K562 (cell line): Measurements from ENCODE around the gene WDR18. TPM values are rescaled to one million over a fixed set of nuclear protein-coding genes. Genes with fewer than 3 reads are reported as not detected.

Experiments used
- CSDE1 ChIP-seq, 2 experiments: fragments of 450-650 bp; IDR thresholded peaks; 2 replicates each; pipeline ENCODE4 v1.6.1; 2016; ENCODE audit warnings: mild to moderate bottlenecking in 1 of 2
- DMBX1 ChIP-seq: fragments of 250-450 bp; sonication (Bioruptor Pico); IDR thresholded peaks from 2 replicates; pipeline ENCODE4 v1.8.0; 2022; ENCODE audit warnings: inconsistent platforms, mild to moderate bottlenecking, moderate library complexity, borderline replicate concordance
- HDAC8 ChIP-seq: fragments of 450-650 bp; IDR thresholded peaks from 2 replicates; pipeline ENCODE4 v1.6.1; 2016; ENCODE audit warnings: mild to moderate bottlenecking, missing genetic modification characterization, moderate library complexity, missing compliant biosample characterization
- MED1 ChIP-seq: sonication (generic); formaldehyde crosslinking; IDR thresholded peaks from 2 replicates; pipeline ENCODE4 v1.8.1; 2023; ENCODE audit warnings: missing genetic modification reagents, borderline replicate concordance
- NFE2L1 ChIP-seq: fragments of 450-650 bp; IDR thresholded peaks from 2 replicates; pipeline ENCODE4 v1.6.1; 2016; ENCODE audit warnings: missing genetic modification characterization, low read depth, mild to moderate bottlenecking, missing compliant biosample characterization, moderate library complexity, borderline replicate concordance
- NFIC ChIP-seq: fragments of 450-650 bp; IDR thresholded peaks from 2 replicates; pipeline ENCODE4 v1.6.1; 2017; ENCODE audit warnings: mild to moderate bottlenecking, inconsistent platforms
- PRMT5 ChIP-seq: sonication (generic); formaldehyde crosslinking; IDR thresholded peaks from 2 replicates; pipeline ENCODE4 v1.5.0; 2020; ENCODE audit warnings: missing genetic modification reagents
- PURB ChIP-seq: sonication (generic); formaldehyde crosslinking; IDR thresholded peaks from 2 replicates; pipeline ENCODE4 v1.9.0; 2021; ENCODE audit warnings: low read depth, mild to moderate bottlenecking, missing genetic modification reagents
- RBFOX2 ChIP-seq: fragments of 200-400 bp; formaldehyde crosslinking; IDR thresholded peaks from 2 replicates; pipeline ENCODE4 v1.6.1; 2017; ENCODE audit warnings: low read depth, mild to moderate bottlenecking, low read length, moderate library complexity
- SAFB2 ChIP-seq: fragments of 200-400 bp; formaldehyde crosslinking; IDR thresholded peaks from 2 replicates; pipeline ENCODE4 v1.6.1; 2018; ENCODE audit warnings: borderline replicate concordance, low read length, low read depth, moderate library complexity; ENCODE audit not compliant: severe bottlenecking
- TAF15 ChIP-seq: fragments of 200-400 bp; formaldehyde crosslinking; IDR thresholded peaks from 2 replicates; pipeline ENCODE4 v1.6.1; 2017; ENCODE audit warnings: mild to moderate bottlenecking, low read depth, low read length, moderate library complexity
- ZNF75A ChIP-seq: fragments of 450-650 bp; formaldehyde crosslinking; IDR thresholded peaks from 2 replicates; pipeline ENCODE4 v1.4.0; 2020; ENCODE audit warnings: mild to moderate bottlenecking
- polyA plus RNA-seq, 8 experiments: library from polyadenylated mRNA; depleted of rRNA in 4 of 8; stranded (reverse) in 5 of 8; unstranded in 3 of 8; fragments of >200 nt; fragmentation: Nextera tagmentation in 2 of 8; fragmentation: Illumina TruSeq in 1 of 8; extraction: Ambion mirVana in 2 of 8; extraction: Trizol in 1 of 8; gene quantifications; 2 replicates each; pipeline versions ENCODE4 v1.2.1 to v1.2.3, GENCODE V29; 2011 to 2014; ENCODE audit warnings: inconsistent platforms in 1 of 8, missing spikeins in 1 of 8
- total RNA-seq, 7 experiments: library from RNA; depleted of rRNA in 6 of 7; stranded (reverse); fragments of >200 nt in 6 of 7; fragmentation: Illumina TruSeq in 2 of 7; extraction: Trizol in 2 of 7; gene quantifications; 2 replicates each; pipeline versions ENCODE4 v1.2.1 to v1.2.3, GENCODE V29; 2011 to 2021; ENCODE audit warnings: low replicate concordance in 1 of 7
- TF ChIP-seq, protein P1 (sequence below), 2 experiments: fragments of 150-350 bp in 1 of 2; IDR thresholded peaks; 2 replicates each; pipeline ENCODE4 v1.6.1; 2012 to 2016; ENCODE audit warnings: low read depth in 2 of 2, low read length in 2 of 2, mild to moderate bottlenecking in 1 of 2, moderate library complexity in 1 of 2
- TF ChIP-seq, protein P2 (sequence below): sonication (generic); formaldehyde crosslinking; IDR thresholded peaks from 2 replicates; pipeline ENCODE4 v1.8.0; 2023; ENCODE audit warnings: mild to moderate bottlenecking, missing genetic modification reagents
- TF ChIP-seq, protein P3 (sequence below): fragments of 250-450 bp; sonication (Bioruptor Pico); IDR thresholded peaks from 2 replicates; pipeline ENCODE4 v1.5.0; 2022; ENCODE audit warnings: mild to moderate bottlenecking
- TF ChIP-seq, protein P4 (sequence below), 2 experiments: fragments of 450-650 bp in 1 of 2; sonication (generic) in 1 of 2; formaldehyde crosslinking in 1 of 2; IDR thresholded peaks in 1 of 2; conservative IDR thresholded peaks in 1 of 2; 2 replicates each; pipeline versions ENCODE4 v1.6.1 to v1.8.1; 2016 to 2023; ENCODE audit warnings: mild to moderate bottlenecking in 2 of 2, moderate library complexity in 2 of 2, inconsistent platforms in 1 of 2, missing genetic modification reagents in 1 of 2

WDR18 gene
- total and polyA plus RNA-seq, 9 of the 15 experiments (the other 6 are each of a cell fraction or from before 2014, with no cell fraction given), result 0.65 to 181 (median 30.1) TPM

DNA sequence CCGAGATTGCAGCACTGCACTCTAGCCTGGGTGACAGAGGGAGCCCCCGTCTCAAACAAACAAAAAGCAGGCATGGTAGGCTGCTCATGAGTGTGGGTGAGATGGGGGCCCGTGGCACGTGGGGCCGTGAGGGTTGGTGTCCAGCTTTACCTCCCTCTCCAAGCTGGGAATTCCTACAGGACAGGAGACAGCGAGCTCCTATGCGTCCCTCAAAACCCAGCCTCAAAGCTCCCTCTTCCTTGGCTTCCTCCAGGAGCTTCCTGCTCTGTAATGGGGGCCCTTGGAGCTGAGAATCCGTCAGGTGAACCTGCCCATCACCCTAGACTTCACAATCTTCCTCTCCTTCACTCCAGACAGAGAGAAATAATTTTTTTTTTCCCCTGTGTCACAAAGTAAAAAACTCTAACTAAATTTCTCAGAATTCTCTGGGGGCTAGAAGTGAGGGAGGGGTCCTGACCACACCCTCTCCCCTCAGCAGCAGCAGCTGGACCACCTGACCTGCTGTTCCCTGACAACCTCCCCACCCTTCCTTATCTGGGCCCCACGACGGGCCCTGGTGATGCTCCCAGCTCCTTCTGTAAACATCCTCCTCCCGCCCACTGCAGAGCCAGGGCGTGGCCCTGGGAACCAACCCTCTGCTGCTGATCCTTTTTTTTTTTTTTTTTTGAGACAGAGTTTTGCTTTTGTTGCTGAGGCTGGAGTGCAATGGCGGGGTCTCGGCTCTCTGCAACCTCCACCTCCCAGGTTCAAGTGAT lies 22.1 kb upstream of the WDR18 start (continued):
- TF ChIP-seq, protein P1, sequence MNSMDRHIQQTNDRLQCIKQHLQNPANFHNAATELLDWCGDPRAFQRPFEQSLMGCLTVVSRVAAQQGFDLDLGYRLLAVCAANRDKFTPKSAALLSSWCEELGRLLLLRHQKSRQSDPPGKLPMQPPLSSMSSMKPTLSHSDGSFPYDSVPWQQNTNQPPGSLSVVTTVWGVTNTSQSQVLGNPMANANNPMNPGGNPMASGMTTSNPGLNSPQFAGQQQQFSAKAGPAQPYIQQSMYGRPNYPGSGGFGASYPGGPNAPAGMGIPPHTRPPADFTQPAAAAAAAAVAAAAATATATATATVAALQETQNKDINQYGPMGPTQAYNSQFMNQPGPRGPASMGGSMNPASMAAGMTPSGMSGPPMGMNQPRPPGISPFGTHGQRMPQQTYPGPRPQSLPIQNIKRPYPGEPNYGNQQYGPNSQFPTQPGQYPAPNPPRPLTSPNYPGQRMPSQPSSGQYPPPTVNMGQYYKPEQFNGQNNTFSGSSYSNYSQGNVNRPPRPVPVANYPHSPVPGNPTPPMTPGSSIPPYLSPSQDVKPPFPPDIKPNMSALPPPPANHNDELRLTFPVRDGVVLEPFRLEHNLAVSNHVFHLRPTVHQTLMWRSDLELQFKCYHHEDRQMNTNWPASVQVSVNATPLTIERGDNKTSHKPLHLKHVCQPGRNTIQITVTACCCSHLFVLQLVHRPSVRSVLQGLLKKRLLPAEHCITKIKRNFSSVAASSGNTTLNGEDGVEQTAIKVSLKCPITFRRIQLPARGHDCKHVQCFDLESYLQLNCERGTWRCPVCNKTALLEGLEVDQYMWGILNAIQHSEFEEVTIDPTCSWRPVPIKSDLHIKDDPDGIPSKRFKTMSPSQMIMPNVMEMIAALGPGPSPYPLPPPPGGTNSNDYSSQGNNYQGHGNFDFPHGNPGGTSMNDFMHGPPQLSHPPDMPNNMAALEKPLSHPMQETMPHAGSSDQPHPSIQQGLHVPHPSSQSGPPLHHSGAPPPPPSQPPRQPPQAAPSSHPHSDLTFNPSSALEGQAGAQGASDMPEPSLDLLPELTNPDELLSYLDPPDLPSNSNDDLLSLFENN (IDR thresholded peaks at IDR 0.05; ENCODE audit: low read depth in 2 of 2, low read length in 2 of 2), result no peak
- TF ChIP-seq HDAC8 (tag) (no peak), SAFB2 (no peak), PURB (CRISPR knock-in tag) (no peak), MED1 (CRISPR knock-in tag) (no peak), NFIC (peak; percentile 31; the same call in 1 of the 2 replicates), DMBX1 (CRISPR knock-in tag) (no peak), TAF15 (no peak), RBFOX2 (no peak), PRMT5 (CRISPR knock-in tag) (no peak), CSDE1 (IDR thresholded peaks at IDR 0.05) (no peak), ZNF75A (CRISPR knock-in tag) (no peak), NFE2L1 (tag) (no peak)
- TF ChIP-seq, protein P2, sequence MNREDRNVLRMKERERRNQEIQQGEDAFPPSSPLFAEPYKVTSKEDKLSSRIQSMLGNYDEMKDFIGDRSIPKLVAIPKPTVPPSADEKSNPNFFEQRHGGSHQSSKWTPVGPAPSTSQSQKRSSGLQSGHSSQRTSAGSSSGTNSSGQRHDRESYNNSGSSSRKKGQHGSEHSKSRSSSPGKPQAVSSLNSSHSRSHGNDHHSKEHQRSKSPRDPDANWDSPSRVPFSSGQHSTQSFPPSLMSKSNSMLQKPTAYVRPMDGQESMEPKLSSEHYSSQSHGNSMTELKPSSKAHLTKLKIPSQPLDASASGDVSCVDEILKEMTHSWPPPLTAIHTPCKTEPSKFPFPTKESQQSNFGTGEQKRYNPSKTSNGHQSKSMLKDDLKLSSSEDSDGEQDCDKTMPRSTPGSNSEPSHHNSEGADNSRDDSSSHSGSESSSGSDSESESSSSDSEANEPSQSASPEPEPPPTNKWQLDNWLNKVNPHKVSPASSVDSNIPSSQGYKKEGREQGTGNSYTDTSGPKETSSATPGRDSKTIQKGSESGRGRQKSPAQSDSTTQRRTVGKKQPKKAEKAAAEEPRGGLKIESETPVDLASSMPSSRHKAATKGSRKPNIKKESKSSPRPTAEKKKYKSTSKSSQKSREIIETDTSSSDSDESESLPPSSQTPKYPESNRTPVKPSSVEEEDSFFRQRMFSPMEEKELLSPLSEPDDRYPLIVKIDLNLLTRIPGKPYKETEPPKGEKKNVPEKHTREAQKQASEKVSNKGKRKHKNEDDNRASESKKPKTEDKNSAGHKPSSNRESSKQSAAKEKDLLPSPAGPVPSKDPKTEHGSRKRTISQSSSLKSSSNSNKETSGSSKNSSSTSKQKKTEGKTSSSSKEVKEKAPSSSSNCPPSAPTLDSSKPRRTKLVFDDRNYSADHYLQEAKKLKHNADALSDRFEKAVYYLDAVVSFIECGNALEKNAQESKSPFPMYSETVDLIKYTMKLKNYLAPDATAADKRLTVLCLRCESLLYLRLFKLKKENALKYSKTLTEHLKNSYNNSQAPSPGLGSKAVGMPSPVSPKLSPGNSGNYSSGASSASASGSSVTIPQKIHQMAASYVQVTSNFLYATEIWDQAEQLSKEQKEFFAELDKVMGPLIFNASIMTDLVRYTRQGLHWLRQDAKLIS (CRISPR knock-in tag), result no peak
- TF ChIP-seq, protein P3, sequence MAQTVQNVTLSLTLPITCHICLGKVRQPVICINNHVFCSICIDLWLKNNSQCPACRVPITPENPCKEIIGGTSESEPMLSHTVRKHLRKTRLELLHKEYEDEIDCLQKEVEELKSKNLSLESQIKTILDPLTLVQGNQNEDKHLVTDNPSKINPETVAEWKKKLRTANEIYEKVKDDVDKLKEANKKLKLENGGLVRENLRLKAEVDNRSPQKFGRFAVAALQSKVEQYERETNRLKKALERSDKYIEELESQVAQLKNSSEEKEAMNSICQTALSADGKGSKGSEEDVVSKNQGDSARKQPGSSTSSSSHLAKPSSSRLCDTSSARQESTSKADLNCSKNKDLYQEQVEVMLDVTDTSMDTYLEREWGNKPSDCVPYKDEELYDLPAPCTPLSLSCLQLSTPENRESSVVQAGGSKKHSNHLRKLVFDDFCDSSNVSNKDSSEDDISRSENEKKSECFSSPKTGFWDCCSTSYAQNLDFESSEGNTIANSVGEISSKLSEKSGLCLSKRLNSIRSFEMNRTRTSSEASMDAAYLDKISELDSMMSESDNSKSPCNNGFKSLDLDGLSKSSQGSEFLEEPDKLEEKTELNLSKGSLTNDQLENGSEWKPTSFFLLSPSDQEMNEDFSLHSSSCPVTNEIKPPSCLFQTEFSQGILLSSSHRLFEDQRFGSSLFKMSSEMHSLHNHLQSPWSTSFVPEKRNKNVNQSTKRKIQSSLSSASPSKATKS, result no peak
- TF ChIP-seq, protein P4, sequence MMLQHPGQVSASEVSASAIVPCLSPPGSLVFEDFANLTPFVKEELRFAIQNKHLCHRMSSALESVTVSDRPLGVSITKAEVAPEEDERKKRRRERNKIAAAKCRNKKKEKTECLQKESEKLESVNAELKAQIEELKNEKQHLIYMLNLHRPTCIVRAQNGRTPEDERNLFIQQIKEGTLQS (IDR thresholded peaks at IDR 0.05), result no peak
- TF ChIP-seq, protein P4 (CRISPR knock-in tag; conservative IDR thresholded peaks at IDR 0.05), result no peak
